GM19328 (cell line): Measurements from ENCODE around the gene SRRM3.
"Not testable (repeated sequence)": the region's sequence is repeated elsewhere in the genome, so short reads cannot be mapped to it uniquely, and the experiment has no call there.

Source experiments
- ATAC-seq: cut with Tn5 transposase; IDR thresholded peaks from one replicate; pipeline ENCODE4 v1.9.1; 2021; ENCODE audit warnings: mild to moderate bottlenecking, moderate library complexity; ENCODE audit not compliant: unreplicated experiment

SRRM3 gene

GRCh38 chr7:76260171-76260703 is 58.5 kb downstream of the SRRM3 start:
- ATAC-seq, result no peak

GRCh38 chr7:76261329-76261728 is 59.6 kb downstream of the SRRM3 start:
- no peak for ATAC-seq

GRCh38 chr7:76261931-76262330 is 60.2 kb downstream of the SRRM3 start:
- ATAC-seq, result no peak

DNA sequence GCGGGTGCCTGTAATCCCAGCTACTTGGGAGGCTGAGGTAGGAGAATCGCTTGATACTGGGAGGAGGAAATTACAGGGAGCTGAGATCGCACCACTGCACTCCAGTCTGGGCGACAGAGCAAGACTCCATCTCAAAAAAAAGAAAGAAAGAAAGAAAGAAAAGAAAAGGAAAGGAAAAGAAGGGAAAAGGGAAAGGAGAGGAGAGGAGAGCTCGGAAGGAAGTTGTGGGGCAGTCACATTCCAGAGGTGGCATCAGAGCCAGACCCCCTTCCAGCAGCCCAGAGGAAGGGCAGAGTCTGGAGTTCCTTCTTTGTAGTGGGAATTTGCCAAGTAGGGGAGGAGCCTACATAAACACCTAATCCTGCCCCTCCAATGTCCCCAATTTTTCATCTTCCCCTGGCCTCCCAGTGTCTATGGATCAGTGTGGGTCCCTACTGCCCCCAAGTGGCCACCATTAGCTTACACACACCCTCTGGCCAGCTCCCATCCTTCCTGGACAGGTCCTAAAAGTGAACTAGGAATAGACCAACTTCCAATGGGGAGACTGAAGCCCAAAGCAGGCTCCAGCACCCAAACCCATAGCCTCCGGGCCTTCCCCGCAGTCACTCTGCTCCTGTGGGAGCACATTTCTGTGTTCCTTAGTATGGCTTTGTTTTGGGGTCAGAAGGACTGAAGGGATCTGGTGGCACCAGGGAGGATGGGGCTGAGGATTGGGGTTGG is 61.1 kb downstream of the SRRM3 start:
- ATAC-seq, result no peak

DNA sequence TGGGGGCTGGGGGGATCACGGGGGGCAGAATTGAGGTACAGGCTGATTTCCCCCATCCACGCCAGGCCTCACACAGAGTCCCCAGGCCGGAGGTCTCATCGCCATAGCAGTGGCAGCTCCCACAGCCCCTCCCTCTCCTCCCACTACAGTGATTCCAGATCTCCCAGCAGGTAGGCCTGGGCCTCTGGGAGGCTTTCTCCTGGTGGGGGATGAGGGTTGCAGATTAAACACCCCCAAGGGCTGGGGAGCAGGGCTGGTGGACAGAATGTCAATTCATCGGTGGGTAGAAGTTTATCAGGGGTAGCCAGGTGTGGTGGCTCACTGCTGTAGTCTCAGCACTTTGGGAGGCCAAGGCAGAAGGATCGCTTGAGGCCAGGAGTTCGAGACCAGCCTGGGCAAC is 63.6 kb downstream of the SRRM3 start:
- ATAC-seq, result no peak

- no peak for ATAC-seq
Observed at GRCh38 chr7:76267107-76267893, 65.6 kb downstream of the SRRM3 start.

DNA sequence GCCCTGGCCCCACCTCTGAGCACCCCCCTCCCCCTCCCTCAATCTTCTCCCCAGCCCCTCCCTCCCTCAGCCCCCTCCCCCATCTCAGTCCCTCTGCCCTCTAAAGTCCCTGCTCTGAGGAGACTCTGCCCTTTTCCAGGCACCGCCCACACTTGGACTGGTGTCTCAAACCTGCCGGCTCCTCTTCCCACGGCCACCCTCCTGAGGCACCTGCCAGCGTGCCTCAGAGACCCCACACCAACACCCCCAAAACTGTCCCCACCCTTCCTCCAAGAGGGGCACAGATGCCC is 66.1 kb downstream of the SRRM3 start:
- ATAC-seq, result no peak

DNA sequence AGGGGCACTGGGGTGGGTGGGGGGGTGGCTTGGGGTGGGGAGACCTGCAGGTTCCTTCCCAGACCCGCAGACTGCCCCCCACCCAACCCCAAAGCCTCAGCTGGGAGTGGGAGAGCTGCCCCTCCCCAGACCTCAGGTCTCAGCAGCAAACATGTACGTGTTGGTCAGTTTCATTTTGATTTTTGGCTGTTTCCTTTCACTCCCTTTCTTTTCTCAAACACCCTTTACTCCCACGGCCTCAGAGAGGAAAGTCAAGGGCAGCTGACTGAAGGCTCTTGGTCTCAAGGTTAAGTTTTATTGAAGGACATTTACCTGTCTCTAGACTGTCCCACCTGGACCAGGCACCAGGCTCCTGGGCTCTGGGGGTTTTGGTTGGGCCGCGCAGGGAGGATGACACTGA is 66.7 kb downstream of the SRRM3 start:
- ATAC-seq, result no peak

DNA sequence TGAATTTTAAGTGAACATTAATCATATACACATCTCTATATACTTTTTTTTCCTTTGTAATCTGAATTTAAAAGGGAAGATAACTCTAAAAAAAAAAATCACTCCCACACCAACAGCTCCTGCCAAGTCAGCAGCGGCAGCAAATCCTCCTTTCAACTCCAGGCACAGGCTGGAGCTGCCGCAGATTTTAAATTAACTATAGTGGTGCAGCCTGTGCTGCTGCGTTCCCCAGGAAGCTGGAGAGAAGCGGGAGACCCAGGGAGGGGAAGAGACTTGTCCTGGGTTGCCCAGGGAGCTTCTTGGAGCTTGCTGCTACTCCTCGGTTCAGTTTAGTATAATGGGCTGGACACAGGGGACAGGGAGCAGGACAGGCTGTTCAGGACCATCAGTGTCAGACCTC is 68.2 kb downstream of the SRRM3 start:
- ATAC-seq, result no peak

- not testable (repeated sequence) for ATAC-seq
Observed at GRCh38 chr7:76271384-76271783, 69.7 kb downstream of the SRRM3 start.

- ATAC-seq, result no peak
Observed at GRCh38 chr7:76272142-76272541, 70.4 kb downstream of the SRRM3 start.

DNA sequence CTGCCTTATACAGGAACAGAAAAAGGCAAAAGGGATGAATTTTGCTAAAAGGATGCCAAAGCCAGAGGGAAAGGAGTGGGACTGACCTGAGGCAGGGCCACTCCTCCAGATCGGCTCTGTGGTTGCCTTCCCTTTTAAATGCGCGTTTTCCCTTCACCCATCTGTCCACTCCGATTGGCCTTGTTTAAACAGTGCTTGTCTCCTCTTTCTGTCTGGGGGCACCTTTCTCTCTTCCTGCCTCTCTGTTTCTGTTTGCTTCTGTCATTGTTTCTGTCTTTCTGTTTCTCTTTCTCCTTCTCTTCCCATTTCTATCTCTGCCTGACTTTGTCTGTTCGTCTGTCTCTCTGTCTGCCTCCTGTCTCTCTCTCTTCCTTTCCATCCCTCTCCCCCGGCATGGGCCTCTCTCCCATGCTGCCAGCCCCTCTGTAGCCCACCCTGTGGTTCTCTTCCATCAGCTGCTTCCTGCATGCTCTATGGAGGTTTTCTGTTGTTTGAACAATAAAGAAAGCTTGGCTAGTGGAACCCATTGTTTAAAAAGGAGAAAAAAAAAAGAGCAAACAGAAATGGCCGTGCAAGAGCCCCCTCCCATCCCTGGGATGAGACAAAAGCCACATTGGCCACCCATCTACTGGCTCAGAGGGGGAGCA is 71.3 kb downstream of the SRRM3 start:
- ATAC-seq, result no peak

DNA sequence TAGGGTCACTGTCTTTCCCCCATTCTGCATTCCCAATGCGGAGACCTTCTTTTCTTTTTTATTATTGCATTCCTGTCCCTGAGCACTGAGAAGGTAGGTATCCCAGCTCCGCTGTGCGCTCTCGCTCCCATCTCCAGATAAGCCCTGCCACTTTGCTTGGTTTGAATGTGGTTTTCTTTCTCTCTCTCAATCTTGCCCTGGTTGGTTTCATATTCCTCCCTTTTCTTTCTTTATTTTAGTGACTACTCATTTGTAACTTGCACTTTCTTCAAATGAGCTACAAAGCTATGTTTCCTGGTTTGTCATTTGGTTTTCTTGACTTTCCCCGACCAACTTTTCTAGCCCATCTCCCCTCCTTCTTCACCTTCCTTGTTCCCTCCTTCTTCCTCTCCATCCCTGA is 71.8 kb downstream of the SRRM3 start:
- no peak for ATAC-seq

DNA sequence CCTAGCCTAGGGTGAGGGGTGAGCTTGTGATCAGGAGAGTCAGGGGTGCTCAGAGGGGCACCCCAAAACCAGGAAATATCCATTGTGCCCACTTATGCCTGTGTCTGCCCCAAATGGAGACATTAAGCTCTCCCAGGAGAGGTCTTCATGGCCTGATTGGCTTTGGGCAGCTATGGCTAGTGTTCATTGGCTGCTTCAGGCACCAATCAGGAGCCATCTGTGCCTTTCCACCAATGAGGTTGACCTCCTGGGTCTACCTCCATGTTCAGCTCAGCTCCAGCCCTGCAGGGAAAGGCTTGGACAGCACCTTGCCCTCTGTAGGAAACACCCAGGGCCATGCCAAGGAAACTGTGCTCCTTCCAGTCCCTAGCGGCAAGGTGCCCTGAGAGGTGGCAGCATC is 76.8 kb downstream of the SRRM3 start:
- ATAC-seq, result no peak

DNA sequence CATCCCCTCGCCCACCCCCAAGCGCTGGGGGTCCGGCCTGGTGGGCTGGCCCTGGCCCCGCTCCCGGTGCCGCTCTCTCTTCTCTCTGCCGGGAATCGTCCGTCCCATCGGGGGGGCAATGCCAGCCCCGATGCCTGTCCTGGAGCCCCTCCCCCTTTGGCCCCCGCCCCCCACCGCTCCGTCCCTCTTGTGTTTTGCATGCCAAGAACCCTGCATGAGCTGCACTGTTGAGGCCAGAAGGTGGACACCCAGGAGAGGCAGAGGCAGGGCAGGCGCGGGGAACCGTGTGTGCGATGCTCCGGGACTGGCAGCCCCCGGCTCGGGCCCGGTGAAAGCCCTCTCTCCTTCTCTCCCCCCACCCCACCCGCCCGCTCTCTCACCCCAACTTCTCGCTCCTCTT is 78.7 kb downstream of the SRRM3 start:
- no peak for ATAC-seq

DNA sequence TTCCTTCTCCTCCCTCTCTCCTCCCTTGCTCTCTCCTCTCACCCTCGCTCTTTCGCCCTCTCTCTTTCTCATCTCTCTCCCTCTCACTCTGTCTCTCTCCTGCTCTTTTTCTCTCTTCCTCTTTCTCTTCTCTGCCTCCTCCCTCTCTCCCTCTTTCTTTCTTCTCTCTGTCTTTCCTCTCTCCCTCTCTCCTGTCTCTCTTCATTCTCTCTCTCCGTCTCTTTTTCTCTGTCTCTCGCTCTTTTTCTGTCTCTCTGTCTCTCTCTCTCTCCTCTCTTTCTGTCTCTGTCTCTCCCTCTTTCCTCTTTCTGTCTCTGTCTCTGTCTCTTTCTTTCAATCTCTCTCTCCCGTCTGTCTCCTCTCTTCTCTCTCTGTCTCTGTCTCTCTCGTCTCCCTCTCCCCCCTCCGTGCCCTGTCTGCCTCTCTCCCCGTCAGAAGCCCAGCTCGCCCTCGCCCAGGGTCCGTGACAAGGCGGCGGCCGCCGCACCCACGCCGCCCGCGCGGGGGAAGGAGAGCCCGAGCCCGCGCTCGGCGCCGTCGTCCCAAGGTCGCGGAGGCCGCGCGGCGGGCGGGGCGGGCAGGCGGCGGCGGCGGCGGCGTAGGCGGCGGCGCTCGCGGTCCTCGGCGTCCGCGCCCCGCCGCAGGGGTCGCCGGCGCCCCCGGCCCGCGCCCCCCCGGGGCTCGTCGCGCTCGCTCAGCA is 79.5 kb downstream of the SRRM3 start:
- no peak for ATAC-seq

DNA sequence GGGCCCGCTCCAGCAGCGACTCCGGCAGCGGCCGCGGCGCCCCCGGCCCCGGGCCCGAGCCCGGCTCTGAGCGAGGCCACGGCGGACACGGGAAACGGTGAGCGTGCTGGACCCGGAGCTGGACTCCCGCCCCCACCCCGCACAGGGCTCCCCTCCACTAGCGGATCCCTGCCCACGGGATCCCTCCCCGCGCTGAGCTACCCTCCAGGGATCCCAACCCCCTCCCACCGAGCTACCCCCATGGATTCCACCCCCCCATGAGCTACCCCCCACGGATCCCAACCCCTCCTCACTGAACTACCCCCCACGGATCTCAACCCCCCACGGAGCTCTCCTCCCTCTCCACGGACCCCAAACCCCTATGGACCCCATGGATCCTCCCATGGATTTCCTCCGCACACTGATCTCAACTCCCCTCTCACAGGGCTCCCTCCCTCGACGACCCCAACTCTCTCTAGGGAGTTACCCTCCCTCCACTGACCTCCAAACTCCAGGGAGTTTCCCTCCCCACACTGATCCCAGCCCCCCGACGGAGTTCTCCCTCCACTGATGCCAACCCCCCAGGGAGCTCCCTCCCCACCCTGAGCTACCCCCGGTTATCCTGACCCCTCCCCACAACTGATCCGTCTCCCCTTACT is 80.1 kb downstream of the SRRM3 start:
- no peak for ATAC-seq

- no peak for ATAC-seq
Observed at GRCh38 chr7:76282344-76283253, 80.9 kb downstream of the SRRM3 start.

DNA sequence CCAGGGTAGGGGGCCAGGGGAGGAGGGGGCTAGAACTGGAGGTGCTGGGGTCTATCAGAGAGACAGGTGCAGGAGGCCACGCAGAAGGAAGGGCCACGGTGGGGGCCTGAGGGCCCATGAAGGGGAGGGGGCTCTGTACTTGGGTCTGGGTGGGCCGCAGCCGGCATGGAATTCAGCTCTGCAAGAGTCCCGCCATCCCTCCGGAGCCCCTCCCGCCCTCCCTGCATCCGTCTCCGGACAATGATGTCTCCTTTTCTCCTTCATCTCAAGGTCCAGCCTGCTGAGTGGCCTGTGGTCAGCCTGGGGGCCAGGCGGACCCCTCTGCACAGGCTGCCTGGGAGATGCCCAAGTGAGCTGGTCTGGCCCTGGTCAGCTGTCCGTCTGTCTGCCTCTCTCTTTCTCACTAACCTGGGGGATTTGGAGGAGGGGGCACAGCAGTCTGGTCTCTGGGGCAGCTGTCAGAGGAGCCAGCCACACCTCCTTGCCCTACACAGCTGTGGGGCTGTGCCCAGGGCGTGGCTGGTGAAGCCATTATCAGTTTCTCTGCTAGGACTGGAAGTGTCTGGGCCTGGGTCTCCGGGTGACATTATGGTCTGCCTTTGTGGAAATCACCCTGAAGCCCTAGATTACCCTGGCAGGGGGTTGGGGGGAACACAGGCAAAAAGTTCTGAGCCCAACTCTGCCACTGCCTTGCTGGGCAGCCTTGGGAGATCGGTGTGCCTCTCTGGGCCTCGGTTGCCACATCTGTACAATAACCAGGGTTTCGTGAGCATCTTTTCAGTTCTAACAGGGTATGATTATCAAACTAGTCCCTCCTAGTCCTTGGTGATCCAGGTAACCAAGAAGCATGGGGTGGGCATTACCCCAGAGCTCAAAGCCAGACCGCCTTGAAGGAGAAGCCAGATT is 81.8 kb downstream of the SRRM3 start:
- ATAC-seq, result no peak
